ENCODE data around the gene ACKR2.
"Not testable (repeated sequence)": the region's sequence is repeated elsewhere in the genome, so short reads cannot be mapped to it uniquely, and the experiment has no call there.

The ACKR2 gene

GRCh38 chr3:42801784-42802183, 7.5 kb upstream of the ACKR2 start:
- DNase-seq (ENCODE audit: low read depth) = no peak

GRCh38 chr3:42802876-42803413, 6.3 kb upstream of the ACKR2 start:
- DNase-seq (ENCODE audit: low read depth) = no peak

- no peak for DNase-seq (ENCODE audit: low read depth)
These were observed 5.7 kb upstream of the ACKR2 start for GRCh38 chr3:42803414-42804105.

GRCh38 chr3:42804106-42804830, 5.0 kb upstream of the ACKR2 start, which contains the start of gene HIGD1A:
Gene HIGD1A (minus strand): TSS chr3:42804490. CDS start chr3:42794253, 10,237 bp downstream.
- DNase-seq (ENCODE audit: low read depth) = peak; percentile 86

- DNase-seq (ENCODE audit: low read depth) = no peak
These were observed 4.5 kb upstream of the ACKR2 start for GRCh38 chr3:42804831-42805132.

GRCh38 chr3:42805141-42805821, 4.0 kb upstream of the ACKR2 start:
- no peak for DNase-seq (ENCODE audit: low read depth)

- DNase-seq (ENCODE audit: low read depth) = no peak
These were observed 1.3 kb upstream of the ACKR2 start for GRCh38 chr3:42807929-42808328.

GRCh38 chr3:42810706-42811105, 1.5 kb downstream of the ACKR2 start:
- DNase-seq (ENCODE audit: low read depth) = not testable (repeated sequence)

GRCh38 chr3:42811118-42811883, 2.1 kb downstream of the ACKR2 start:
- DNase-seq (ENCODE audit: low read depth) = not testable (repeated sequence)

GRCh38 chr3:42814246-42814645, 5.0 kb downstream of the ACKR2 start:
- DNase-seq (ENCODE audit: low read depth) = no peak

GRCh38 chr3:42814914-42815507, 5.8 kb downstream of the ACKR2 start:
- no peak for DNase-seq (ENCODE audit: low read depth)

- no peak for DNase-seq (ENCODE audit: low read depth)
These were observed 6.6 kb downstream of the ACKR2 start for GRCh38 chr3:42815826-42816225.

- DNase-seq (ENCODE audit: low read depth) = no peak
These were observed 10.2 kb downstream of the ACKR2 start for GRCh38 chr3:42819351-42819965.

GRCh38 chr3:42820746-42821051, 11.5 kb downstream of the ACKR2 start:
- DNase-seq (ENCODE audit: low read depth) = no peak

GRCh38 chr3:42822828-42823227, 13.6 kb downstream of the ACKR2 start:
- DNase-seq (ENCODE audit: low read depth) = no peak

- no peak for DNase-seq (ENCODE audit: low read depth)
These were observed 14.1 kb downstream of the ACKR2 start for GRCh38 chr3:42823351-42823750.

GRCh38 chr3:42826141-42826540, 16.9 kb downstream of the ACKR2 start:
- no peak for DNase-seq (ENCODE audit: low read depth)

GRCh38 chr3:42827023-42827422, 17.8 kb downstream of the ACKR2 start:
- DNase-seq (ENCODE audit: low read depth) = no peak

- DNase-seq (ENCODE audit: low read depth) = no peak
These were observed 18.4 kb downstream of the ACKR2 start for GRCh38 chr3:42827654-42828053.

GRCh38 chr3:42829083-42829627, 19.9 kb downstream of the ACKR2 start:
- DNase-seq (ENCODE audit: low read depth) = no peak

All from stimulated activated CD8-positive, alpha-beta memory T cell treated with anti-CD3 and anti-CD28 coated beads, Interleukin-7, amount 100 ng/mL, for 24 hours (primary cell).